OCI-LY3 (cell line): ENCODE data around the gene SNRPB2.

ENCODE experiments used
- CTCF ChIP-seq: fragments of 200-600, 300-600 bp; sonication (generic); IDR thresholded peaks from 2 replicates; pipeline ENCODE4 v1.5.1; 2014; ENCODE audit warnings: antibody characterized with exemption, low read length, low read depth
- EZH2phosphoT487 ChIP-seq: fragments of 200-600 bp; shearing (Covaris generic); IDR thresholded peaks from 2 replicates; pipeline ENCODE4 v1.6.1; 2018; ENCODE audit warnings: antibody characterized with exemption, mixed run types, low read depth

GRCh38 chr20:16709017-16709416 lies 20.8 kb upstream of the SNRPB2 start:
- TF ChIP-seq CTCF: no peak
- no peak for TF ChIP-seq EZH2phosphoT487
